ENCODE measurements around the gene CLUH.

CLUH gene

GRCh38 chr17:2688351-2689342 is 22.9 kb downstream of the CLUH start:
- Histone ChIP-seq H3K27ac (peak overlapping the region; percentile 75), H3K36me3 (peaks cover 35% of the 10 kb centered on the region), H3K9me3 (ENCODE audit: severe bottlenecking) (no peaks in the 10 kb centered on the region), H3K4me3 (ENCODE audit: low read depth, low read length) (peak overlapping the region; percentile 9; the same call in 1 of the 2 replicates), H3K27me3 (ENCODE audit: insufficient read depth, low read depth, severe bottlenecking) (no peaks in the 10 kb centered on the region)
- DNase-seq: peak; percentile 85
- TF ChIP-seq CTCF (IDR thresholded peaks at IDR 0.05; ENCODE audit: low read depth, low read length): no peak

DNA sequence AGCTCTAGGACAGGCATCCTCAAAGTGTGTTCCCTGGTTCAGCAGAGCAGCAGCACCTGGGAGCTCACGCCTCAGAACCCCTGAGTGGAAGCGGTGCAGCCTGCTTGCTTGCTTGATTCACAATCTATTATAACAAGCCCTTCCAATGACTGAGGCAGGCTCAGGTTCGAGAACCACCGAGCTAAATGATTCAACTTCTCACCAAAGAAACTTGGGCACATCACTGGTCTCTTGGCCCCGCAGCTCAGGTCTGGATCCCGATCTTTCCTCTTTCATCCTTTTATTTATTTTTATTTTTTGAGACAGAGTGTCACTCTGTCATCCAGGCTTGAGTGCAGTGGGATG is 24.5 kb downstream of the CLUH start:
- DNase-seq: no peak
- no peaks in the 10 kb centered on the region for H3K9me3 ChIP-seq (ENCODE audit: severe bottlenecking)
- peak overlapping the region; percentile 75 for H3K27ac ChIP-seq
- no peak for TF ChIP-seq CTCF (IDR thresholded peaks at IDR 0.05; ENCODE audit: low read depth, low read length)
- H3K36me3 ChIP-seq: peaks cover 40% of the 10 kb centered on the region
- no peaks in the 10 kb centered on the region for H3K27me3 ChIP-seq (ENCODE audit: insufficient read depth, low read depth, severe bottlenecking)
- no peak overlapping the region for H3K4me3 ChIP-seq (ENCODE audit: low read depth, low read length)

GRCh38 chr17:2685696-2686095 is 25.9 kb downstream of the CLUH start:
- Histone ChIP-seq H3K9me3 (ENCODE audit: severe bottlenecking) (no peaks in the 10 kb centered on the region), H3K36me3 (peaks cover 43% of the 10 kb centered on the region), H3K4me3 (ENCODE audit: low read depth, low read length) (no peak overlapping the region), H3K27me3 (ENCODE audit: insufficient read depth, low read depth, severe bottlenecking) (no peaks in the 10 kb centered on the region), H3K27ac (no peak overlapping the region)
- DNase-seq: no peak
- no peak for TF ChIP-seq CTCF (IDR thresholded peaks at IDR 0.05; ENCODE audit: low read depth, low read length)

DNA sequence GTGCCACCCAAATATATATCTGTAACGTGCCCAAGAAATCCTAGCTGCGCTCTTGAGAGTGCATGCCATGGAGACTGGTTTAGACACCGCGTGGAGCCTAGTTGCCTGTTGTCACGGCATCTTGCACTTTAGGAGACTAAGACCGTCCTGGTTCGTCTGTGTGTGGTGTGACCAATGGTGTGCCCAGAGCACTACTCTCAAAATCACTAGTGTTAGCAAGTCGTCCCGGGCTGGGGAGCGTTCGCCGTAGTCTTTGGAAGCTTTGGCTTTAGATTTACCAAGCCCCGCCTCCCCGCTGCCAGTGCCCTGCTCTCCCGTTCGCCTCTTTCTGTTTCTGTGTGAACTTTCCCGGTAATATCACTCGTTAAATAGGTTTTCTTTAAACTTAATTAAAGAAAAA is 27.0 kb downstream of the CLUH start:
- Histone ChIP-seq H3K27ac (no peak overlapping the region), H3K9me3 (ENCODE audit: severe bottlenecking) (no peaks in the 10 kb centered on the region), H3K4me3 (ENCODE audit: low read depth, low read length) (no peak overlapping the region), H3K27me3 (ENCODE audit: insufficient read depth, low read depth, severe bottlenecking) (no peaks in the 10 kb centered on the region), H3K36me3 (peaks cover 46% of the 10 kb centered on the region)
- peak; percentile 59 for DNase-seq
- TF ChIP-seq CTCF (IDR thresholded peaks at IDR 0.05; ENCODE audit: low read depth, low read length): no peak

- TF ChIP-seq CTCF (IDR thresholded peaks at IDR 0.05; ENCODE audit: low read depth, low read length): no peak
- peaks cover 47% of the 10 kb centered on the region for H3K36me3 ChIP-seq
- no peak overlapping the region for H3K27ac ChIP-seq
Observed at GRCh38 chr17:2683912-2684311, 27.7 kb downstream of the CLUH start.

More at GRCh38 chr17:2683912-2684311, 27.7 kb downstream of the CLUH start:
- H3K4me3 ChIP-seq (ENCODE audit: low read depth, low read length): no peak overlapping the region
- no peaks in the 10 kb centered on the region for H3K27me3 ChIP-seq (ENCODE audit: insufficient read depth, low read depth, severe bottlenecking)
- no peaks in the 10 kb centered on the region for H3K9me3 ChIP-seq (ENCODE audit: severe bottlenecking)
- DNase-seq: no peak

All from WERI-Rb-1 (cell line).